ENCODE results near the gene TMEM63A. TPM values are rescaled to one million over a fixed set of nuclear protein-coding genes. Genes with fewer than 3 reads are reported as not detected.
"Not testable (repeated sequence)": the region's sequence is repeated elsewhere in the genome, so short reads cannot be mapped to it uniquely, and the experiment has no call there.

TMEM63A gene
- polyA plus RNA-seq, 1 experiment: 17.1 TPM

DNA sequence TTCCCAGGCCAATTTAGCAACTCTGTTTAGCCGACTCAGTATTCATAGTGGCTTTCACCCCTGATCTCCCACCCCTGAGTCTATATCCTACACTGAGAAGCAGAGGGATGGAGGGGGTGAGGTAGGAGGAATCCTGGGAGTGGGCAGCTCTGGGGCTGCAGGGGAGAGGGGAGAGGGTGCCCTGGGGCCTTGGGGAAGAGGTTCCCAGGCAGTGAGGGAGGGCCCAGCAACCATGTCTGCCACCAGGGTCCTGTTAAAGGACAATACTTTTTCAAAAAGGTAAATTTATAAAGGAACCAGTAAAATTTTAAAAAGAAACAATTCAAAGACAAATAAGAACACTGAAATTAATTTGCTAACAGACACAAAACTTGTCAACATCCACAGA lies 42.0 kb downstream of the TMEM63A start:
- no peaks in the 10 kb centered on the region for H3K9me3 ChIP-seq (ENCODE audit: control insufficient read depth, insufficient read depth, low read length)
- ChIA-PET CTCF (interaction anchor here (0.9 to 1.5 kb wide), 2 partner anchors 361 to 366 kb away, joined by 4 read pairs; no protein-coding TSS in a partner anchor), POLR2A (interaction anchor here (1.2 kb wide), 1 partner anchor 62 kb away, joined by 6 read pairs; the partner anchor contains the start of gene SRP9)
- no peak for DNase-seq (ENCODE audit: low read depth, low spot score)
- TF ChIP-seq, protein P1, sequence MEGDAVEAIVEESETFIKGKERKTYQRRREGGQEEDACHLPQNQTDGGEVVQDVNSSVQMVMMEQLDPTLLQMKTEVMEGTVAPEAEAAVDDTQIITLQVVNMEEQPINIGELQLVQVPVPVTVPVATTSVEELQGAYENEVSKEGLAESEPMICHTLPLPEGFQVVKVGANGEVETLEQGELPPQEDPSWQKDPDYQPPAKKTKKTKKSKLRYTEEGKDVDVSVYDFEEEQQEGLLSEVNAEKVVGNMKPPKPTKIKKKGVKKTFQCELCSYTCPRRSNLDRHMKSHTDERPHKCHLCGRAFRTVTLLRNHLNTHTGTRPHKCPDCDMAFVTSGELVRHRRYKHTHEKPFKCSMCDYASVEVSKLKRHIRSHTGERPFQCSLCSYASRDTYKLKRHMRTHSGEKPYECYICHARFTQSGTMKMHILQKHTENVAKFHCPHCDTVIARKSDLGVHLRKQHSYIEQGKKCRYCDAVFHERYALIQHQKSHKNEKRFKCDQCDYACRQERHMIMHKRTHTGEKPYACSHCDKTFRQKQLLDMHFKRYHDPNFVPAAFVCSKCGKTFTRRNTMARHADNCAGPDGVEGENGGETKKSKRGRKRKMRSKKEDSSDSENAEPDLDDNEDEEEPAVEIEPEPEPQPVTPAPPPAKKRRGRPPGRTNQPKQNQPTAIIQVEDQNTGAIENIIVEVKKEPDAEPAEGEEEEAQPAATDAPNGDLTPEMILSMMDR (IDR thresholded peaks at IDR 0.05; ENCODE audit: low read depth, low read length): no peak
- H3K27me3 ChIP-seq (ENCODE audit: control insufficient read depth, insufficient read depth, low read length): no peaks in the 10 kb centered on the region
- no peak overlapping the region for H3K27ac ChIP-seq (ENCODE audit: low read depth, low read length)
- H3K4me3 ChIP-seq (ENCODE audit: low read depth, low read length): no peak overlapping the region

DNA sequence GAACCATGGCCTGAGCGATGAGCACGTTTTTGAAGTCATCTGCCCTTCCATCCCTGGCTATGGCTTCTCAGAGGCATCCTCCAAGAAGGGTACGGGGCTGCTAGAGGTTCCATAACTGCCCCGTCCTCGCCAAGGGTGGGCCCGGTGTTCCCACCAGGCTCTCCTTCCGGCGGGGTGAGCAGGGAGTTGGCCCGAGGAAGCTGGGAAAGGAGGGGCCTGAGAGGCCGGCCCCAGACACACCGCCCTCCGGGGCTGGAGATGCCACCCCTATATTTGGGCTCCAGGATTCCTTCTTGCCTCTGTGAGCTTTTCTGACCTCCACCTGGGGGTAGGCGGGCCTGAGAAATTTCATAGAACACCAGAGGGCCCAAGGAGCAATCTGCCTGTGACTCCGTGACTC lies 43.4 kb downstream of the TMEM63A start:
- TF ChIP-seq, protein P1 (IDR thresholded peaks at IDR 0.05; ENCODE audit: low read depth, low read length): no peak
- Histone ChIP-seq H3K9me3 (ENCODE audit: control insufficient read depth, insufficient read depth, low read length) (no peaks in the 10 kb centered on the region), H3K27me3 (ENCODE audit: control insufficient read depth, insufficient read depth, low read length) (no peaks in the 10 kb centered on the region), H3K27ac (ENCODE audit: low read depth, low read length) (no peak overlapping the region), H3K4me3 (ENCODE audit: low read depth, low read length) (no peak overlapping the region)
- ChIA-PET CTCF (interaction anchor here (0.9 to 1.4 kb wide), 2 partner anchors 8 to 66 kb away, joined by 4 read pairs; no protein-coding TSS in a partner anchor), POLR2A (no interaction called here)
- no peak for DNase-seq (ENCODE audit: low read depth, low spot score)

DNA sequence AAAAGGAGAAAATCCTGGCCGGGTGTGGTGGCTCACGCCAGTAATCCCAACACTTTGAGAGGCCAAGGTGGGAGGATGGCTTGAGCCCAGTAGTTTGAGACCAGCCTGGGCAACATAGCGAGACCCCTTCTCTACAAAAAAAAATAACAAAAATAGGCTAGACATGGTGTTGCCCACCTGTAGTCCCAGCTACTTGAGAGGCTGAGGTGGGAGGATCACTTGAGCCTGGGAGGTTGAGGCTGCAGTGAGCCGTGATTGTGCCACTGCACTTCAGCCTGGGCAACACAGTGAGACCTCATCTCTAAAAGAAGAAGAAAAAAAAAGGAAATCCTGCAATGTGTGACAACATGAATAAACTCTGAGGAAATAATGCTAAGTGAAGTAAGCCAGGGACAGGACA lies 45.9 kb downstream of the TMEM63A start:
- DNase-seq (ENCODE audit: low read depth, low spot score); H3K4me3 ChIP-seq (ENCODE audit: low read depth, low read length); H3K27ac ChIP-seq (ENCODE audit: low read depth, low read length); H3K9me3 ChIP-seq (ENCODE audit: control insufficient read depth, insufficient read depth, low read length); H3K27me3 ChIP-seq (ENCODE audit: control insufficient read depth, insufficient read depth, low read length); POLR2A ChIA-PET: not testable (repeated sequence)
- CTCF ChIA-PET: interaction anchor here (1.4 kb wide), 1 partner anchor 9 kb away, joined by 4 read pairs; no protein-coding TSS in a partner anchor

DNA sequence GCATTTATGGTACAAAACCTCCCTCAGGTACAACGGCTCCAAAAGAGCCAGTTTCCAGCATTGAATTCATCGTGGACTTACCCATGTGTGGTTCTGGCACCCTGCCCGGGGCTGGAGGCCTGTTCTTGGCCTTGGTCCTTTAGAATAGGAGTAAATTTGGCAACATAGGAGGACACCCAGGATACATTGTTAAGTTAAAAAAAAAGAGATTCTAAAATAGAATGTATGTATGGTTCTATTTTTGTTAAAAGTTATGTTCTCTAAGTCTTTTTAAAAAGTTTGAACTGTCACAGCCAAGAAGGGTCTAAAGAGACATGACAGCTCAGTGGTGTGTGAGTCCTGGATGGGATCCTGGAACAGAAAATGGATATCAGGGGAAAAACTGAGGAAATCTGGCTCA lies 46.3 kb downstream of the TMEM63A start:
- no peak for DNase-seq (ENCODE audit: low read depth, low spot score)
- Histone ChIP-seq H3K4me3 (ENCODE audit: low read depth, low read length) (no peak overlapping the region), H3K27ac (ENCODE audit: low read depth, low read length) (no peak overlapping the region), H3K27me3 (ENCODE audit: control insufficient read depth, insufficient read depth, low read length) (no peaks in the 10 kb centered on the region), H3K9me3 (ENCODE audit: control insufficient read depth, insufficient read depth, low read length) (no peaks in the 10 kb centered on the region)
- ChIA-PET POLR2A (interaction anchor here (0.6 kb wide), 1 partner anchor 22 kb away, joined by 3 read pairs; no protein-coding TSS in a partner anchor), CTCF (interaction anchor here (0.7 to 1.4 kb wide), 2 partner anchors 9 to 14 kb away, joined by 4 to 5 read pairs; no protein-coding TSS in a partner anchor)
- TF ChIP-seq, protein P1 (IDR thresholded peaks at IDR 0.05; ENCODE audit: low read depth, low read length): no peak

DNA sequence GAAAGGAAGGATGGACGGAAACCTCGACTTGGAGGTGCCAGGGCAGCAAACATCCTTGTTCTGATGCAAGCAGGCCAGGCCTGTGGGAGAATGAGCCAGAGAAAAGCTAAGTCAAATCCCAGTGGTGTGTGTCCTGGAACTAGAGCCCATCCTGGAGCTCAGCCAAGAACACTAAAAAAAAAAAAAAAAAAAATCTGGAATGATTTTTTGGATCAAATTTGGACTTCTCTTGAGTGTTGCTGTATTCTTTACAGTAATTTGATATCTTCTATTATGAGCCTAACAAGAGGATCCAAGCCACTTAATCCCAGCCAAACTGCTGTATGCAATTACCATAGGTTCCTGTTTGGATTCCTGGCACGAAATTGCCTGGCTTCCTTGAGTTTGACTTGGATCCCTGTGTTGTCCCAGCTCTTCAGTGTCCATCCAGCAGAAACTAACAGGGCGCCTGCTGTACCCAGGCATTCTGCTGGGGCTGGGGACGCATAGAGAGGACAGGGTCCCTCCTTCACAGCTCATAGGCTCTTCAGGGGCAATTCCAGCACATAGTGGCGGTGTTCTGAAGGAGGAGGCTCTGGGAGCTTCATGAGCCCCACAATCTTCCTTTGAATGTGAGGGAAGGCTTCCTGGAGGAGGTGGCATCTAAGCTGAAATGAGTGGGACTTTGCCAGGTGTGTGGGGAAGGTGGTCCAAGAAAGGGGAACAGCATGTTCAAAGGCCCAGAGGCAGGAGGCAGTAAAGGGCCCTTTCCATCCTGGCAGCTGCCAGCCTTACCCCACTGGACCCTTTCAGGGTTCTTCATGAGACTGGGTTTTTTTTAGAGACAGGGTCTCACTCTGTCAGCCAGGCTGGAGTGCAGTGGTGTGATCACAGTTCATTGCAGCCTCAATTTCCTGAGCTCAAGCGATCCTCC lies 47.5 kb downstream of the TMEM63A start:
- Histone ChIP-seq H3K4me3 (ENCODE audit: low read depth, low read length) (no peak overlapping the region), H3K9me3 (ENCODE audit: control insufficient read depth, insufficient read depth, low read length) (no peaks in the 10 kb centered on the region), H3K27me3 (ENCODE audit: control insufficient read depth, insufficient read depth, low read length) (no peaks in the 10 kb centered on the region), H3K27ac (ENCODE audit: low read depth, low read length) (peak overlapping the region; percentile 31)
- ChIA-PET POLR2A (interaction anchor here (0.6 to 0.7 kb wide), 4 partner anchors 16 to 48 kb away, joined by 3 to 6 read pairs (median 4); partner anchors contain the start of genes EPHX1 and TMEM63A), CTCF (interaction anchor here (0.6 to 2.3 kb wide), 6 partner anchors 8 to 360 kb away, joined by 4 to 16 read pairs (median 4); no protein-coding TSS in a partner anchor)
- no peak for DNase-seq (ENCODE audit: low read depth, low spot score)
- TF ChIP-seq, protein P1 (IDR thresholded peaks at IDR 0.05; ENCODE audit: low read depth, low read length): no peak

All from AG04450 (cell line).